Measurements from ENCODE around the gene ARHGAP26. TPM values are rescaled to one million over a fixed set of nuclear protein-coding genes. Genes with fewer than 3 reads are reported as not detected.

ARHGAP26 gene
- total RNA-seq, 1 donor from 2014 or later = 8.6 TPM

DNA sequence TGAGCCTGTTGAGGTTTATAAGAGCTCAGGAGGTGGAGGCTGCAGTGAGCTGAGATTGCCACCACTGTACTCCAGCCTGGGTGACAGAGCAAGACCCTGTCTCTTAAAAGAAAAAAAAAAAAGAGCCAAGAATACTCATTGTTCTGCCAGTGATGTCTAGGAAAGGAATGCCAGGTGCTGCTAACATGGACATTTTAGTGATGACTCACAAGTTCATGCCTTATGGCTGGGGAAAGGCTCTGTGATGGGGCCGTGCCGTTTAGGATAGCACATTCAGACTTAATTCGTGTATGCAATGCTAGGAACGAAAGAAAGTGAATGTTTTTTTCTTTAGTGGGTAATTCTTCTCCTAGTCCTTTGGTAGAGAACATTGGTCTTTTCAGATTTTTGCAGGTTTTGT, 134.2 kb downstream of the ARHGAP26 start:
- no peaks in the 10 kb centered on the region for H3K36me3 ChIP-seq (ENCODE audit: control insufficient read depth, insufficient read depth, low read length)

GRCh38 chr5:142905348-142905747, 135.2 kb downstream of the ARHGAP26 start:
- Histone ChIP-seq H3K36me3 (ENCODE audit: control insufficient read depth, insufficient read depth, low read length) (no peaks in the 10 kb centered on the region), H3K27me3 (ENCODE audit: control insufficient read depth, insufficient read depth, low read length) (no peaks in the 10 kb centered on the region), H3K4me3 (ENCODE audit: low read depth, low read length) (no peak overlapping the region)
- no peak for DNase-seq (ENCODE audit: low read depth)
- no peak for TF ChIP-seq CTCF (IDR thresholded peaks at IDR 0.05; ENCODE audit: insufficient read depth, low read length, poor library complexity, severe bottlenecking)

More for the DNA sequence above, 134.2 kb downstream of the ARHGAP26 start:
- DNase-seq (ENCODE audit: low read depth) = peak; percentile 81
- Histone ChIP-seq H3K4me3 (ENCODE audit: low read depth, low read length) (no peak overlapping the region), H3K27me3 (ENCODE audit: control insufficient read depth, insufficient read depth, low read length) (no peaks in the 10 kb centered on the region)
- TF ChIP-seq CTCF (IDR thresholded peaks at IDR 0.05; ENCODE audit: insufficient read depth, low read length, poor library complexity, severe bottlenecking) = no peak

GRCh38 chr5:142906863-142907671, 136.9 kb downstream of the ARHGAP26 start:
- TF ChIP-seq CTCF (IDR thresholded peaks at IDR 0.05; ENCODE audit: insufficient read depth, low read length, poor library complexity, severe bottlenecking) = no peak
- H3K36me3 ChIP-seq (ENCODE audit: control insufficient read depth, insufficient read depth, low read length) = no peaks in the 10 kb centered on the region
- DNase-seq (ENCODE audit: low read depth) = no peak
- no peaks in the 10 kb centered on the region for H3K27me3 ChIP-seq (ENCODE audit: control insufficient read depth, insufficient read depth, low read length)
- H3K4me3 ChIP-seq (ENCODE audit: low read depth, low read length) = no peak overlapping the region

DNA sequence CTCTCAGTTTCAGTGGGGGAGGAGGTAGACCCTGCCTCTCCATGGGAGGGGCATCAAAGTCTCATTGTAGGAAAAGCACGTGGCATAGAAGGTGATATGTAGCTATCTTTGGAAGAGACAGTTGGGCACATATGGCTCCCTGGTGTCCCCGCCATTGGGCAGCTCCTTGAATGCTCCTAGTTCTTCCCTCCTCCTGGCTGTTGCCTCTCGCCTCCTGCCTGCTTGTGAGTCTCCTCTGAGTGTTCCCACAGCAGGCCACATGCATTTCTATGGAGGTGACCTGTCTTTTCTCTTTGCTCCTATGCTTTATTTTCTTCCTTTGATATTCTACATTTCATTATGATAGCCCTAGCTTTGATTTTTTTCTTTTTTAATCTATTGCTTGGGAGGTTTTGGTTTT, 138.5 kb downstream of the ARHGAP26 start:
- TF ChIP-seq CTCF (IDR thresholded peaks at IDR 0.05; ENCODE audit: insufficient read depth, low read length, poor library complexity, severe bottlenecking) = no peak
- Histone ChIP-seq H3K36me3 (ENCODE audit: control insufficient read depth, insufficient read depth, low read length) (no peaks in the 10 kb centered on the region), H3K4me3 (ENCODE audit: low read depth, low read length) (no peak overlapping the region), H3K27me3 (ENCODE audit: control insufficient read depth, insufficient read depth, low read length) (no peaks in the 10 kb centered on the region)
- DNase-seq (ENCODE audit: low read depth) = no peak

GRCh38 chr5:142910128-142910527, 140.0 kb downstream of the ARHGAP26 start:
- no peaks in the 10 kb centered on the region for H3K27me3 ChIP-seq (ENCODE audit: control insufficient read depth, insufficient read depth, low read length)
- DNase-seq (ENCODE audit: low read depth) = no peak
- H3K4me3 ChIP-seq (ENCODE audit: low read depth, low read length) = no peak overlapping the region
- no peaks in the 10 kb centered on the region for H3K36me3 ChIP-seq (ENCODE audit: control insufficient read depth, insufficient read depth, low read length)
- no peak for TF ChIP-seq CTCF (IDR thresholded peaks at IDR 0.05; ENCODE audit: insufficient read depth, low read length, poor library complexity, severe bottlenecking)

DNA sequence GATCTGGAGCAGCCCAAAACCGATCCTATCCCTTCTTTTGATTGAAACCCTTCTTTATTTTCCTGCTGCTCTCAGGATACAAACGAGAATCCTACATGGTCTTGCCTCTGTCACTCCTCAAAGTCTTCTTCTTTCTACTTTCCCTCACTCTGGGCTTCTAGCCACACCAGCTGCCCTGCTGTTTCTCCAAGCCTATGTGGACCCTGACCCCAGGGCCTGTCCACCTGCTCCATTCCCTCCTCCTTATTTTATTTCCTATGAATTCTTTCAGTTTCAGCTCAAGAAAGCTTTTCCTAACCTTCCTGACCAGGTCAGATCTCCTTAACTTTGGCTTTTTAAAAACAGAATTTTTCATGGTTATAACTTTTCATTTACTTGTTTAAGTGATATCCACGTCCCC, 141.0 kb downstream of the ARHGAP26 start:
- DNase-seq (ENCODE audit: low read depth) = no peak
- Histone ChIP-seq H3K36me3 (ENCODE audit: control insufficient read depth, insufficient read depth, low read length) (no peaks in the 10 kb centered on the region), H3K4me3 (ENCODE audit: low read depth, low read length) (no peak overlapping the region), H3K27me3 (ENCODE audit: control insufficient read depth, insufficient read depth, low read length) (no peaks in the 10 kb centered on the region)
- no peak for TF ChIP-seq CTCF (IDR thresholded peaks at IDR 0.05; ENCODE audit: insufficient read depth, low read length, poor library complexity, severe bottlenecking)
